GM23338 (cell line): ENCODE data around the gene SASH1. TPM values are rescaled to one million over a fixed set of nuclear protein-coding genes. Genes with fewer than 3 reads are reported as not detected.

Source experiments
- ATAC-seq: fragments of 200-7000 bp; cut with Tn5 transposase; 3 replicates; pipeline ENCODE4 v1.9.1; 2020
- DNase-seq: peaks from one replicate; pipeline ENCODE4 v3.0.0-alpha.2; 2015; ENCODE audit warnings: low spot score
- H2AFZ ChIP-seq: fragments of 200-600 bp; sonication (generic); 2 replicates; pipeline ENCODE4 v1.8.0; 2016; ENCODE audit warnings: antibody characterized with exemption, mild to moderate bottlenecking, moderate library complexity
- H3F3A ChIP-seq: fragments of 200-600 bp; sonication (generic); replicated peaks from 2 replicates; pipeline ENCODE4 v1.8.0; 2017; ENCODE audit warnings: antibody characterized with exemption, mixed run types, low read depth
- H3K27ac ChIP-seq: fragments of 200-600 bp; sonication (generic); 2 replicates; pipeline ENCODE4 v1.6.1; 2016; ENCODE audit warnings: low read depth
- H3K27me3 ChIP-seq: fragments of 200-600 bp; sonication (generic); 2 replicates; pipeline ENCODE4 v1.8.0; 2016; ENCODE audit warnings: mild to moderate bottlenecking, mixed run types, moderate library complexity; ENCODE audit not compliant: insufficient read depth
- H3K36me3 ChIP-seq: fragments of 200-600 bp; sonication (generic); 2 replicates; pipeline ENCODE4 v1.8.0; 2016; ENCODE audit warnings: mild to moderate bottlenecking; ENCODE audit not compliant: insufficient read depth
- H3K4me1 ChIP-seq: fragments of 200-600 bp; sonication (generic); 2 replicates; pipeline ENCODE4 v1.8.0; 2016; ENCODE audit warnings: mild to moderate bottlenecking, moderate library complexity; ENCODE audit not compliant: insufficient read depth
- H3K4me2 ChIP-seq: fragments of 200-600 bp; sonication (generic); 2 replicates; pipeline ENCODE4 v1.7.1; 2017; ENCODE audit warnings: mixed run types
- H3K4me3 ChIP-seq: fragments of 200-600 bp; sonication (generic); 2 replicates; pipeline ENCODE4 v1.6.1; 2016; ENCODE audit warnings: mixed run types
- H3K79me2 ChIP-seq: fragments of 200-600 bp; sonication (generic); replicated peaks from 2 replicates; pipeline ENCODE4 v1.8.0; 2017; ENCODE audit warnings: mild to moderate bottlenecking; ENCODE audit not compliant: insufficient read depth
- H3K9me2 ChIP-seq: fragments of 200-600 bp; sonication (generic); 2 replicates; pipeline ENCODE4 v1.8.0; 2017; ENCODE audit not compliant: insufficient read depth
- H4K20me1 ChIP-seq: fragments of 200-600 bp; sonication (generic); replicated peaks from 2 replicates; pipeline ENCODE4 v1.8.0; 2017; ENCODE audit warnings: mild to moderate bottlenecking; ENCODE audit not compliant: insufficient read depth
- H3K27ac Mint-ChIP-seq: 2 replicates; pipeline ENCODE4 v1.8.0; 2020; ENCODE audit warnings: inconsistent platforms, mild to moderate bottlenecking, moderate library complexity, mixed read lengths
- H3K27me3 Mint-ChIP-seq: 3 replicates; pipeline ENCODE4 v1.8.0; 2022; ENCODE audit warnings: low read depth, mild to moderate bottlenecking, moderate library complexity, mixed read lengths, inconsistent platforms; ENCODE audit not compliant: insufficient read depth, poor library complexity
- H3K36me3 Mint-ChIP-seq: 3 replicates; pipeline ENCODE4 v1.8.0; 2021; ENCODE audit warnings: low read depth, mild to moderate bottlenecking, inconsistent platforms, moderate library complexity, mixed read lengths
- H3K4me1 Mint-ChIP-seq: 3 replicates; pipeline ENCODE4 v1.8.0; 2020; ENCODE audit warnings: mild to moderate bottlenecking, inconsistent platforms, mixed read lengths
- H3K4me3 Mint-ChIP-seq: 3 replicates; pipeline ENCODE4 v1.8.0; 2021; ENCODE audit warnings: moderate library complexity, mild to moderate bottlenecking, inconsistent platforms, mixed read lengths
- H3K9me3 Mint-ChIP-seq: 3 replicates; pipeline ENCODE4 v1.8.0; 2020; ENCODE audit warnings: moderate library complexity, mild to moderate bottlenecking, inconsistent platforms, mixed read lengths
- CREB1 ChIP-seq: fragments of 250-450 bp; sonication (Bioruptor Pico); IDR thresholded peaks from 2 replicates; pipeline ENCODE4 v1.5.0; 2020; ENCODE audit warnings: low read depth, mild to moderate bottlenecking, moderate library complexity
- EZH2phosphoT487 ChIP-seq: fragments of 200-600 bp; sonication (generic); IDR thresholded peaks from one replicate; pipeline ENCODE4 v1.8.1; 2018; ENCODE audit warnings: antibody characterized with exemption; ENCODE audit not compliant: unreplicated experiment
- JUNB ChIP-seq: IDR thresholded peaks from one replicate; pipeline ENCODE4 v1.6.1; 2016; ENCODE audit warnings: antibody characterized with exemption; ENCODE audit not compliant: unreplicated experiment
- NANOG ChIP-seq: IDR thresholded peaks from 2 replicates; pipeline ENCODE4 v1.6.1; 2016; ENCODE audit warnings: antibody characterized with exemption, borderline replicate concordance
- POLR2AphosphoS5 ChIP-seq: IDR thresholded peaks from 2 replicates; pipeline ENCODE4 v1.6.1; 2016; ENCODE audit warnings: antibody characterized with exemption, low read depth
- ZNF114 ChIP-seq: fragments of 250-450 bp; sonication (Bioruptor Pico); IDR thresholded peaks from 2 replicates; pipeline ENCODE4 v1.5.0; 2020; ENCODE audit warnings: mild to moderate bottlenecking, moderate library complexity
- ZNF331 ChIP-seq: fragments of 250-450 bp; sonication (Bioruptor Pico); IDR thresholded peaks from 2 replicates; pipeline ENCODE4 v1.5.0; 2020; ENCODE audit warnings: low read depth, mild to moderate bottlenecking, moderate library complexity
- polyA plus RNA-seq: library from polyadenylated mRNA; unstranded; fragments of >200 nt; fragmentation: Nextera tagmentation; extraction: Ambion mirVana; gene quantifications from 2 replicates; pipeline ENCODE4 v1.2.1, GENCODE V29; 2016
- total RNA-seq: library from RNA; depleted of rRNA; stranded (reverse); fragments of >200 nt; shearing (Covaris generic); gene quantifications from 2 replicates; pipeline ENCODE4 v1.2.3, GENCODE V29; 2014
- TF ChIP-seq, protein P1 (sequence below): IDR thresholded peaks from 2 replicates; pipeline ENCODE4 v1.6.1; 2016; ENCODE audit warnings: antibody characterized with exemption
- TF ChIP-seq, protein P2 (sequence below), 2 experiments: fragments of 200-600 bp in 1 of 2; sonication (generic) in 1 of 2; conservative IDR thresholded peaks; 2 replicates each; pipeline versions ENCODE4 v1.5.1 to v1.6.1; 2016 to 2017; ENCODE audit warnings: antibody characterized with exemption in 2 of 2, low read depth in 2 of 2, mild to moderate bottlenecking in 2 of 2, moderate library complexity in 1 of 2
- TF ChIP-seq, protein P3 (sequence below): IDR thresholded peaks from one replicate; pipeline ENCODE4 v1.6.1; 2018; ENCODE audit warnings: antibody characterized with exemption; ENCODE audit not compliant: unreplicated experiment

The SASH1 gene
- total and polyA plus RNA-seq, 2 experiments from 2014 or later: 8.2 to 30.2 TPM

DNA sequence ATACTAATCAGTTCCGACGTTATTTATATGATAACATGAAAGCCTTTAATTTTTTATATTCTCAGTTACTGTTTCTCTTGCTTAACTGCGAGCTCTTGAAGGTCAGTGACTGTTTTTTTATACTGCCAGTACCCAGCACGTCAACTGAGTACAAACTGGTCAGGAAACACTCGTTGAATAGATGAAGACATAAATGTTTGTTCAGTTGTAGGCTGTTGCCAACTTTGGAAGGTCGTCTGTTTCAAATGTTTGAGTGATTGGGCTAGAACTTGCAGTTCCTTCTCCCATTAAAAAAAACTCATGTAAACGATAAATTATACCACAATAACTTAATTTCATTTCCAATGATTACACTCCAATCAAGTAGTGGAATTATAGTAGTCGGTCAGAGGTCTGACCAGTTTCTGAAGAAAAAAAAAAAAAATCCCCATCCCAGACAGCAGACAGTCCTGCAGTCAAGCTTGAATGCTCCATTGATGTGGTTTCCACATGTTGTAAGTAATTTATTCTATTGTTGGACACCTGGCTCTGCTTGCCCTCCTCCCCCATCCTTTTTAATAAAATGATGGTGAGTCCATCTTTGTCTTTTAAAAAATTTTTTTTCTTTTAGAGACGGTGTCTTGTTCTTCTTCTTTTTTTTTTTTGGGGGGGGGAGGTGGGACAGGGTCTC, 81.1 kb downstream of the SASH1 start:
- Histone ChIP-seq H3K79me2 (peaks cover 13% of the 10 kb centered on the region; the same call in 1 of the 2 replicates), H3K36me3 (no peaks in the 10 kb centered on the region), H3K27ac (no peak overlapping the region), H3K9me2 (no peaks in the 10 kb centered on the region), H3K4me1 (no peaks in the 10 kb centered on the region; the same call in 1 of the 2 replicates), H4K20me1 (peaks cover 3% of the 10 kb centered on the region; the same call in 1 of the 2 replicates), H3K4me3 (no peak overlapping the region), H3F3A (no peaks in the 10 kb centered on the region), H2AFZ (no peak overlapping the region), H3K27me3 (no peaks in the 10 kb centered on the region), H3K4me2 (no peak overlapping the region)
- no peak for TF ChIP-seq ZNF114 (CRISPR knock-in tag)
- no peak for TF ChIP-seq NANOG
- no peak for TF ChIP-seq ZNF331 (CRISPR knock-in tag)
- DNase-seq: no peak
- Mint-ChIP-seq H3K27me3 (peaks cover 4% of the 10 kb centered on the region), H3K27ac (no peak overlapping the region), H3K4me3 (no peak overlapping the region), H3K4me1 (peaks cover 4% of the 10 kb centered on the region), H3K9me3 (no peaks in the 10 kb centered on the region), H3K36me3 (no peaks in the 10 kb centered on the region)
- ATAC-seq: no peak

DNA sequence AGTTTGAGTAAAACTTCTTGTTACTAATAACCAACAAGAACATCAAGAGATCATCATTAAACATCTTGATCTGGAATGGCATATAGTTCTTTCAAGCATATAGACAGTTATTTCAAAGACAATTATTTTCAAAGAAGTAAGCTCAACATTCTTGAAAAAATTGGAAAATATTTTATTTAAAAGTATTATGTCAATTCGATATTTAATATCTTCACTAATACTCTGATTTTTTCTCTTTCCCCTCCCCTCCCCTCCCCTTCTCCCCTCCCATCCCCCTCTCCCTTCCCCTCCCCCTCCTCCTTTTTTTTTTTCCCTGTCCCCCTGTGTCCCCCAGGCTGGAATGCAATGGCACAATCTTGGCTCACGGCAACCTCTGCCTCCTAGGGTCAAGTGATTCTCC, 82.8 kb downstream of the SASH1 start:
- H3K4me1 ChIP-seq: no peaks in the 10 kb centered on the region
- H3K4me3 ChIP-seq: no peak overlapping the region
- H3K36me3 Mint-ChIP-seq: no peaks in the 10 kb centered on the region
- H3K4me3 Mint-ChIP-seq: no peak overlapping the region
- no peaks in the 10 kb centered on the region for H3K9me3 Mint-ChIP-seq
- H3F3A ChIP-seq: no peaks in the 10 kb centered on the region
- H3K4me1 Mint-ChIP-seq: peaks cover 4% of the 10 kb centered on the region
- TF ChIP-seq, protein P1, sequence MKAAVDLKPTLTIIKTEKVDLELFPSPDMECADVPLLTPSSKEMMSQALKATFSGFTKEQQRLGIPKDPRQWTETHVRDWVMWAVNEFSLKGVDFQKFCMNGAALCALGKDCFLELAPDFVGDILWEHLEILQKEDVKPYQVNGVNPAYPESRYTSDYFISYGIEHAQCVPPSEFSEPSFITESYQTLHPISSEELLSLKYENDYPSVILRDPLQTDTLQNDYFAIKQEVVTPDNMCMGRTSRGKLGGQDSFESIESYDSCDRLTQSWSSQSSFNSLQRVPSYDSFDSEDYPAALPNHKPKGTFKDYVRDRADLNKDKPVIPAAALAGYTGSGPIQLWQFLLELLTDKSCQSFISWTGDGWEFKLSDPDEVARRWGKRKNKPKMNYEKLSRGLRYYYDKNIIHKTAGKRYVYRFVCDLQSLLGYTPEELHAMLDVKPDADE: no peak
- no peak for TF ChIP-seq EZH2phosphoT487
- 0 out of 2 replicates have a peak, but pooled peaks cover 3% of the 10 kb centered on the region for H3K79me2 ChIP-seq
- peaks cover 4% of the 10 kb centered on the region for H3K27me3 Mint-ChIP-seq
- ATAC-seq (no peak), DNase-seq (no peak)
- no peaks in the 10 kb centered on the region for H3K9me2 ChIP-seq
- no peak overlapping the region for H3K27ac ChIP-seq
- no peak overlapping the region for H3K4me2 ChIP-seq
- peaks cover 3% of the 10 kb centered on the region; the same call in 1 of the 2 replicates for H4K20me1 ChIP-seq
- no peak overlapping the region for H3K27ac Mint-ChIP-seq
- H3K27me3 ChIP-seq: no peaks in the 10 kb centered on the region
- no peaks in the 10 kb centered on the region for H3K36me3 ChIP-seq
- no peak overlapping the region for H2AFZ ChIP-seq

DNA sequence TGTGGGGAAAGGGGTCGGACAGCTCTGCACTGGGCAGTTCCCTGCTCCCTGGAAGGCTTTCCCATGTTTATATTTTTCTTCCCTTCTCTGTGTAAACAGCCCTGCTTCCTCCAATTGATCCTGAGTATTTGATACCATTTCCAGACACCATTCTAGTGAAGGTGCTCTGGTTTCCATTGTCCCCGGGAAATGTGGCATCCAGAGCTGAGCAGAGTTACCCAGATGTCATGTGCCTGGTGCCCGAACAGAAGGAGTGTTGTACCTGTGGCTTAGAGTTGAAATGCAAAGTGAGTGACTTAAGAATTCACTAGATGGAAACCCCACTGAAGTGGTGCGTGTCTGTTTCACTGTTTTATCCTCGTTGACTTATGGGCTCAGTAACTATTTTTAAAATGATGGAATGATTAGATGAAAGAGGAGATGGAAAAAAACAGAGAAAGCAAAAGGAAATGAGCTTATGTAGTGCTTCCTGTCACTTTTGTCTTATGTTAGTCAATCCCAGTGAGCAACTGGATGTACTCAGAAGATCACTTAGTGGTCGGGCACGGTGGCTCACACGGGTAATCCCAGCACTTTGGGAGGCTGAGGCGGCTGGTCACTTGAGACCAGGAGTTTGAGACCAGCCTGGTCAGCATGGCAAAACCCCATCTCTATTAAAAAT, 83.8 kb downstream of the SASH1 start:
- DNase-seq: no peak
- peaks cover 4% of the 10 kb centered on the region for H3K27me3 Mint-ChIP-seq
- peak overlapping the region; percentile 41; the same call in 1 of the 2 replicates for H3K27ac Mint-ChIP-seq
- no peak for ATAC-seq
- H3K9me3 Mint-ChIP-seq: no peaks in the 10 kb centered on the region
- no peaks in the 10 kb centered on the region for H3K36me3 Mint-ChIP-seq
- H3K4me3 Mint-ChIP-seq: no peak overlapping the region
- Histone ChIP-seq H3K36me3 (no peaks in the 10 kb centered on the region), H3K4me2 (no peak overlapping the region), H3K27ac (no peak overlapping the region), H3K4me3 (no peak overlapping the region), H2AFZ (no peak overlapping the region), H3K4me1 (no peaks in the 10 kb centered on the region), H3F3A (no peaks in the 10 kb centered on the region), H3K27me3 (no peaks in the 10 kb centered on the region), H4K20me1 (no peaks in the 10 kb centered on the region; the same call in 1 of the 2 replicates), H3K79me2 (0 out of 2 replicates have a peak, but pooled peaks cover 3% of the 10 kb centered on the region), H3K9me2 (no peaks in the 10 kb centered on the region)
- peaks cover 4% of the 10 kb centered on the region for H3K4me1 Mint-ChIP-seq
- TF ChIP-seq, protein P1: no peak
- TF ChIP-seq, protein P2, sequence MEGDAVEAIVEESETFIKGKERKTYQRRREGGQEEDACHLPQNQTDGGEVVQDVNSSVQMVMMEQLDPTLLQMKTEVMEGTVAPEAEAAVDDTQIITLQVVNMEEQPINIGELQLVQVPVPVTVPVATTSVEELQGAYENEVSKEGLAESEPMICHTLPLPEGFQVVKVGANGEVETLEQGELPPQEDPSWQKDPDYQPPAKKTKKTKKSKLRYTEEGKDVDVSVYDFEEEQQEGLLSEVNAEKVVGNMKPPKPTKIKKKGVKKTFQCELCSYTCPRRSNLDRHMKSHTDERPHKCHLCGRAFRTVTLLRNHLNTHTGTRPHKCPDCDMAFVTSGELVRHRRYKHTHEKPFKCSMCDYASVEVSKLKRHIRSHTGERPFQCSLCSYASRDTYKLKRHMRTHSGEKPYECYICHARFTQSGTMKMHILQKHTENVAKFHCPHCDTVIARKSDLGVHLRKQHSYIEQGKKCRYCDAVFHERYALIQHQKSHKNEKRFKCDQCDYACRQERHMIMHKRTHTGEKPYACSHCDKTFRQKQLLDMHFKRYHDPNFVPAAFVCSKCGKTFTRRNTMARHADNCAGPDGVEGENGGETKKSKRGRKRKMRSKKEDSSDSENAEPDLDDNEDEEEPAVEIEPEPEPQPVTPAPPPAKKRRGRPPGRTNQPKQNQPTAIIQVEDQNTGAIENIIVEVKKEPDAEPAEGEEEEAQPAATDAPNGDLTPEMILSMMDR (conservative IDR thresholded peaks at IDR 0.05; ENCODE audit: low read depth in 2 of 2): no peak
- TF ChIP-seq NANOG (no peak), EZH2phosphoT487 (no peak), JUNB (no peak), POLR2AphosphoS5 (no peak), CREB1 (no peak)
- TF ChIP-seq, protein P3, sequence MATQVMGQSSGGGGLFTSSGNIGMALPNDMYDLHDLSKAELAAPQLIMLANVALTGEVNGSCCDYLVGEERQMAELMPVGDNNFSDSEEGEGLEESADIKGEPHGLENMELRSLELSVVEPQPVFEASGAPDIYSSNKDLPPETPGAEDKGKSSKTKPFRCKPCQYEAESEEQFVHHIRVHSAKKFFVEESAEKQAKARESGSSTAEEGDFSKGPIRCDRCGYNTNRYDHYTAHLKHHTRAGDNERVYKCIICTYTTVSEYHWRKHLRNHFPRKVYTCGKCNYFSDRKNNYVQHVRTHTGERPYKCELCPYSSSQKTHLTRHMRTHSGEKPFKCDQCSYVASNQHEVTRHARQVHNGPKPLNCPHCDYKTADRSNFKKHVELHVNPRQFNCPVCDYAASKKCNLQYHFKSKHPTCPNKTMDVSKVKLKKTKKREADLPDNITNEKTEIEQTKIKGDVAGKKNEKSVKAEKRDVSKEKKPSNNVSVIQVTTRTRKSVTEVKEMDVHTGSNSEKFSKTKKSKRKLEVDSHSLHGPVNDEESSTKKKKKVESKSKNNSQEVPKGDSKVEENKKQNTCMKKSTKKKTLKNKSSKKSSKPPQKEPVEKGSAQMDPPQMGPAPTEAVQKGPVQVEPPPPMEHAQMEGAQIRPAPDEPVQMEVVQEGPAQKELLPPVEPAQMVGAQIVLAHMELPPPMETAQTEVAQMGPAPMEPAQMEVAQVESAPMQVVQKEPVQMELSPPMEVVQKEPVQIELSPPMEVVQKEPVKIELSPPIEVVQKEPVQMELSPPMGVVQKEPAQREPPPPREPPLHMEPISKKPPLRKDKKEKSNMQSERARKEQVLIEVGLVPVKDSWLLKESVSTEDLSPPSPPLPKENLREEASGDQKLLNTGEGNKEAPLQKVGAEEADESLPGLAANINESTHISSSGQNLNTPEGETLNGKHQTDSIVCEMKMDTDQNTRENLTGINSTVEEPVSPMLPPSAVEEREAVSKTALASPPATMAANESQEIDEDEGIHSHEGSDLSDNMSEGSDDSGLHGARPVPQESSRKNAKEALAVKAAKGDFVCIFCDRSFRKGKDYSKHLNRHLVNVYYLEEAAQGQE: no peak
